Trophoblast cell (in vitro differentiated cells and primary cell): ENCODE measurements around the gene E2F7.

Experiments used
- DNase-seq, 2 donors: peaks; one replicate each; pipeline ENCODE4 v3.0.0-alpha.2; 2016
- H2AFZ ChIP-seq: 2 replicates; pipeline ENCODE4 v1.6.1; 2013; ENCODE audit warnings: low read length, moderate library complexity, mild to moderate bottlenecking; ENCODE audit not compliant: insufficient read depth, poor library complexity
- H2AK5ac ChIP-seq: 2 replicates; pipeline ENCODE4 v1.6.1; 2013; ENCODE audit warnings: mild to moderate bottlenecking, low read length
- H2BK120ac ChIP-seq: 2 replicates; pipeline ENCODE4 v1.6.1; 2013; ENCODE audit warnings: low read length, mild to moderate bottlenecking, moderate library complexity; ENCODE audit not compliant: insufficient read depth, poor library complexity
- H2BK12ac ChIP-seq: 2 replicates; pipeline ENCODE4 v1.6.1; 2013; ENCODE audit warnings: mild to moderate bottlenecking, low read length, moderate library complexity
- H2BK5ac ChIP-seq: 2 replicates; pipeline ENCODE4 v1.6.1; 2013; ENCODE audit warnings: low read length, low read depth, moderate library complexity, mild to moderate bottlenecking; ENCODE audit not compliant: poor library complexity
- H3K14ac ChIP-seq: 2 replicates; pipeline ENCODE4 v1.6.1; 2013; ENCODE audit warnings: mild to moderate bottlenecking, low read length
- H3K18ac ChIP-seq: 2 replicates; pipeline ENCODE4 v1.6.1; 2013; ENCODE audit warnings: mild to moderate bottlenecking, low read length
- H3K23ac ChIP-seq: 2 replicates; pipeline ENCODE4 v1.6.1; 2013; ENCODE audit warnings: low read length
- H3K27ac ChIP-seq: 2 replicates; pipeline ENCODE4 v1.5.1; 2013; ENCODE audit warnings: low read depth, mild to moderate bottlenecking, inconsistent platforms, low read length, moderate library complexity
- H3K27me3 ChIP-seq: 2 replicates; pipeline ENCODE4 v1.6.1; 2013; ENCODE audit warnings: inconsistent platforms, mild to moderate bottlenecking, low read length, moderate library complexity; ENCODE audit not compliant: insufficient read depth
- H3K36me3 ChIP-seq, 2 experiments: 1 replicate in 1 of 2; 2 replicates in 1 of 2; pipeline ENCODE4 v1.6.1; 2013; ENCODE audit warnings: low read length in 2 of 2, mild to moderate bottlenecking in 2 of 2, moderate library complexity in 1 of 2; ENCODE audit not compliant: insufficient read depth in 2 of 2, control insufficient read depth in 1 of 2
- H3K4ac ChIP-seq: 2 replicates; pipeline ENCODE4 v1.6.1; 2013; ENCODE audit warnings: low read depth, mild to moderate bottlenecking, low read length, moderate library complexity
- H3K4me1 ChIP-seq, 2 experiments: 1 replicate in 1 of 2; 2 replicates in 1 of 2; pipeline ENCODE4 v1.6.1; 2013; ENCODE audit warnings: low read length in 2 of 2, mild to moderate bottlenecking in 2 of 2, moderate library complexity in 1 of 2; ENCODE audit not compliant: insufficient read depth in 2 of 2, control insufficient read depth in 1 of 2
- H3K4me2 ChIP-seq: 2 replicates; pipeline ENCODE4 v1.6.1; 2013; ENCODE audit warnings: inconsistent platforms, mild to moderate bottlenecking, low read length, moderate library complexity
- H3K4me3 ChIP-seq: 2 replicates; pipeline ENCODE4 v1.5.1; 2013; ENCODE audit warnings: mild to moderate bottlenecking, low read depth, low read length, inconsistent platforms
- H3K79me1 ChIP-seq: one replicate; pipeline ENCODE4 v1.6.1; 2013; ENCODE audit warnings: low read length
- H3K79me2 ChIP-seq: 2 replicates; pipeline ENCODE4 v1.6.1; 2013; ENCODE audit warnings: low read length, mild to moderate bottlenecking; ENCODE audit not compliant: control insufficient read depth, insufficient read depth, poor library complexity
- H3K9ac ChIP-seq: 2 replicates; pipeline ENCODE4 v1.6.1; 2013; ENCODE audit warnings: mild to moderate bottlenecking, low read length
- H3K9me3 ChIP-seq: 2 replicates; pipeline ENCODE4 v1.6.1; 2013; ENCODE audit warnings: low read depth, mild to moderate bottlenecking, control low read depth, inconsistent platforms, low read length; ENCODE audit not compliant: insufficient read depth
- H4K12ac ChIP-seq: 2 replicates; pipeline ENCODE4 v1.6.1; 2013; ENCODE audit warnings: low read depth, mild to moderate bottlenecking, low read length, moderate library complexity
- H4K8ac ChIP-seq: 2 replicates; pipeline ENCODE4 v1.6.1; 2013; ENCODE audit warnings: low read depth, mild to moderate bottlenecking, low read length, moderate library complexity
- H4K91ac ChIP-seq: one replicate; pipeline ENCODE4 v1.6.1; 2013; ENCODE audit warnings: low read depth, mild to moderate bottlenecking, low read length, moderate library complexity
- WGBS: extraction: QIAGEN DNeasy Blood & Tissue Kit; methylation state at CpG from one replicate; pipeline ENCODE4 v1.1.7; 2013; ENCODE audit warnings: missing lambda C conversion rate; ENCODE audit not compliant: insufficient read length, insufficient coverage; ENCODE audit errors: extremely low coverage; 5-methylcytosine and 5-hydroxymethylcytosine counted together

Gene E2F7

GRCh38 chr12:77060136-77060882, 5.1 kb downstream of the E2F7 start:
- no CpG with 5 or more reads among the region's 3 CpGs for WGBS
- Histone ChIP-seq H3K79me2 (no peaks in the 10 kb centered on the region), H3K36me3 (peaks cover 2 to 4% of the 10 kb centered on the region in 2 experiments), H3K79me1 (peaks cover 3% of the 10 kb centered on the region), H2AK5ac (no peak overlapping the region), H3K14ac (no peak overlapping the region), H2BK12ac (no peak overlapping the region), H2BK120ac (no peak overlapping the region), H3K18ac (no peak overlapping the region), H3K9ac (no peak overlapping the region), H3K4me1 (no peaks in the 10 kb centered on the region), H4K91ac (no peak overlapping the region), H3K4ac (no peak overlapping the region), H3K27me3 (no peaks in the 10 kb centered on the region), H4K12ac (no peak overlapping the region), H3K27ac (no peak overlapping the region), H3K23ac (no peak overlapping the region), H2AFZ (no peak overlapping the region), H3K4me2 (no peak overlapping the region), H3K4me3 (no peak overlapping the region), H2BK5ac (no peak overlapping the region), H4K8ac (no peak overlapping the region), H3K9me3 (peaks cover 1% of the 10 kb centered on the region)
- DNase-seq = no peak

- H3K27me3 ChIP-seq = no peaks in the 10 kb centered on the region
- no peak overlapping the region for H3K18ac ChIP-seq
- H4K8ac ChIP-seq = no peak overlapping the region
- no peak overlapping the region for H2BK120ac ChIP-seq
- H3K4me3 ChIP-seq = no peak overlapping the region
- no peak for DNase-seq
- no peak overlapping the region for H3K23ac ChIP-seq
- no peak overlapping the region for H4K91ac ChIP-seq
- no peak overlapping the region for H2AFZ ChIP-seq
- peaks cover 2 to 4% of the 10 kb centered on the region in 2 experiments for H3K36me3 ChIP-seq
- H3K4ac ChIP-seq = no peak overlapping the region
- H3K14ac ChIP-seq = no peak overlapping the region
- peaks cover 1% of the 10 kb centered on the region for H3K9me3 ChIP-seq
- H2AK5ac ChIP-seq = no peak overlapping the region
- no peaks in the 10 kb centered on the region for H3K79me2 ChIP-seq
- H4K12ac ChIP-seq = no peak overlapping the region
- no peaks in the 10 kb centered on the region for H3K4me1 ChIP-seq
- H2BK12ac ChIP-seq = no peak overlapping the region
- no peak overlapping the region for H3K9ac ChIP-seq
- H3K79me1 ChIP-seq = no peaks in the 10 kb centered on the region
- H2BK5ac ChIP-seq = no peak overlapping the region
- no peak overlapping the region for H3K4me2 ChIP-seq
- no peak overlapping the region for H3K27ac ChIP-seq
- WGBS = 100% methylated on average over 1 of the region's 5 CpGs
Observed at GRCh38 chr12:77058740-77059139, 6.6 kb downstream of the E2F7 start.

DNA sequence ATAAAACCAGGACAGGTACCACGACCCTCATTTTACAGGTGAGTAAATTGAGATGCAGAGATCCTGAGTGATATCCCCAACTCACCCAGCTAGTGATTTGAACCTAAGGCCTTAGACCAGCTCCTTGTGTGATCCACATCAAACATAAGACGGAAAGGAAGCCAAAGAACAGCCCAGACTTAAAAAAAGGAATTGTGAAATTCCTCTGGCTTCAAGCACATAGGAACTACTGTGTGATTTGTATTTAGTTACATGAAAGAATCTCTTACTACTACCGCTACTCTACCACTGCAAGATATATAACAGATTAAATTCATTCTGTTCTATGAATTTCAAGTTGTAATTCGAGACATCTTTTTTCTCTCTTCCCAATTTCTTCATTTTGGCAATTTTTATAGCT, 10.5 kb downstream of the E2F7 start:
- no peak overlapping the region for H4K91ac ChIP-seq
- no peak overlapping the region for H2BK12ac ChIP-seq
- H3K27me3 ChIP-seq = no peaks in the 10 kb centered on the region
- no peak overlapping the region for H4K12ac ChIP-seq
- no peak overlapping the region for H2BK120ac ChIP-seq
- H3K27ac ChIP-seq = no peak overlapping the region
- no peak overlapping the region for H3K14ac ChIP-seq
- DNase-seq = no peak
- H3K79me1 ChIP-seq = no peaks in the 10 kb centered on the region
- H3K4me3 ChIP-seq = no peak overlapping the region
- no peak overlapping the region for H3K18ac ChIP-seq
- H3K9me3 ChIP-seq = no peaks in the 10 kb centered on the region
- peaks cover 0 to 4% of the 10 kb centered on the region in 2 experiments for H3K36me3 ChIP-seq
- no peak overlapping the region for H3K23ac ChIP-seq
- no peak overlapping the region for H3K9ac ChIP-seq
- no peak overlapping the region for H3K4ac ChIP-seq
- no peak overlapping the region for H2AFZ ChIP-seq
- WGBS = no CpG with 5 or more reads among the region's 4 CpGs
- no peak overlapping the region for H2AK5ac ChIP-seq
- H4K8ac ChIP-seq = no peak overlapping the region
- H2BK5ac ChIP-seq = no peak overlapping the region
- H3K4me2 ChIP-seq = no peak overlapping the region
- H3K79me2 ChIP-seq = no peaks in the 10 kb centered on the region
- no peaks in the 10 kb centered on the region for H3K4me1 ChIP-seq

DNA sequence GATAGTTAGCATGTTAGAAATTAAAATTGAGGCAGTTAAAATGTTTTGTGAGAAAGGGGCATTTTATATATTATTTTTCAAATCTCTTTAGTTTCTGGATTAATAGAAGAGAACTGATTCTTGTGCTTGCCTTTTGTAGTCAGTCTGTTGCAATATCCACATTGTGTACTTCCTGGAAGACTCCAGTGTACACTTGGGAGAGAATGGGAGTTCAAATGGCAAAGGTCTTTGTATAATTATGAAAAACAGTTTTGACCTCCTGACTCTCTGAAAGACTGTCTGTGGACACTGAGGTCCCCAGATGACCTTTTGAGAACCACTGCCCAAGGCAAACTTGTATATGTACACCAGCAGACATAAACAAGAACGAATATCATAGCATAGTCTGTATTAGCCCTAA, 12.1 kb downstream of the E2F7 start:
- WGBS = no CpG with 5 or more reads among the region's 1 CpG

More for the DNA sequence above, 12.1 kb downstream of the E2F7 start:
- Histone ChIP-seq H3K4me1 (no peaks in the 10 kb centered on the region), H3K9ac (no peak overlapping the region), H3K36me3 (peaks cover 3 to 4% of the 10 kb centered on the region in 2 experiments), H4K91ac (no peak overlapping the region), H2BK12ac (no peak overlapping the region), H3K27me3 (no peaks in the 10 kb centered on the region), H3K4me2 (no peak overlapping the region), H3K14ac (no peak overlapping the region), H3K79me1 (no peaks in the 10 kb centered on the region), H2AFZ (no peak overlapping the region), H3K9me3 (no peaks in the 10 kb centered on the region), H3K4ac (no peak overlapping the region), H4K8ac (no peak overlapping the region), H3K18ac (no peak overlapping the region), H3K79me2 (no peaks in the 10 kb centered on the region), H2AK5ac (no peak overlapping the region), H3K27ac (no peak overlapping the region), H3K23ac (no peak overlapping the region), H4K12ac (no peak overlapping the region), H2BK120ac (no peak overlapping the region), H3K4me3 (no peak overlapping the region), H2BK5ac (no peak overlapping the region)
- no peak for DNase-seq
